Loucy (cell line): ENCODE results near the gene MICAL3.
"Not testable (repeated sequence)": the region's sequence is repeated elsewhere in the genome, so short reads cannot be mapped to it uniquely, and the experiment has no call there.

Source experiments
- EZH2phosphoT487 ChIP-seq: fragments of 200-600 bp; IDR thresholded peaks from 2 replicates; pipeline ENCODE4 v1.6.1; 2018; ENCODE audit warnings: antibody characterized with exemption, mild to moderate bottlenecking, moderate library complexity, borderline replicate concordance
- TF ChIP-seq, protein P1 (sequence below): fragments of 200-600 bp; sonication (generic); conservative IDR thresholded peaks from 2 replicates; pipeline ENCODE4 v1.5.1; 2014; ENCODE audit warnings: mild to moderate bottlenecking, antibody characterized with exemption, low read length

GRCh38 chr22:18053216-18053946, 29.0 kb upstream of the MICAL3 start:
- TF ChIP-seq, protein P1, sequence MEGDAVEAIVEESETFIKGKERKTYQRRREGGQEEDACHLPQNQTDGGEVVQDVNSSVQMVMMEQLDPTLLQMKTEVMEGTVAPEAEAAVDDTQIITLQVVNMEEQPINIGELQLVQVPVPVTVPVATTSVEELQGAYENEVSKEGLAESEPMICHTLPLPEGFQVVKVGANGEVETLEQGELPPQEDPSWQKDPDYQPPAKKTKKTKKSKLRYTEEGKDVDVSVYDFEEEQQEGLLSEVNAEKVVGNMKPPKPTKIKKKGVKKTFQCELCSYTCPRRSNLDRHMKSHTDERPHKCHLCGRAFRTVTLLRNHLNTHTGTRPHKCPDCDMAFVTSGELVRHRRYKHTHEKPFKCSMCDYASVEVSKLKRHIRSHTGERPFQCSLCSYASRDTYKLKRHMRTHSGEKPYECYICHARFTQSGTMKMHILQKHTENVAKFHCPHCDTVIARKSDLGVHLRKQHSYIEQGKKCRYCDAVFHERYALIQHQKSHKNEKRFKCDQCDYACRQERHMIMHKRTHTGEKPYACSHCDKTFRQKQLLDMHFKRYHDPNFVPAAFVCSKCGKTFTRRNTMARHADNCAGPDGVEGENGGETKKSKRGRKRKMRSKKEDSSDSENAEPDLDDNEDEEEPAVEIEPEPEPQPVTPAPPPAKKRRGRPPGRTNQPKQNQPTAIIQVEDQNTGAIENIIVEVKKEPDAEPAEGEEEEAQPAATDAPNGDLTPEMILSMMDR = not testable (repeated sequence)
- not testable (repeated sequence) for TF ChIP-seq EZH2phosphoT487
